ENCODE results near the gene WDR18. TPM values are rescaled to one million over a fixed set of nuclear protein-coding genes. Genes with fewer than 3 reads are reported as not detected.

Gene WDR18
- total and polyA plus RNA-seq, 2 of the 8 experiments (the other 6 are each of a cell fraction or from before 2014, with no cell fraction given): 87.7 to 177 TPM

DNA sequence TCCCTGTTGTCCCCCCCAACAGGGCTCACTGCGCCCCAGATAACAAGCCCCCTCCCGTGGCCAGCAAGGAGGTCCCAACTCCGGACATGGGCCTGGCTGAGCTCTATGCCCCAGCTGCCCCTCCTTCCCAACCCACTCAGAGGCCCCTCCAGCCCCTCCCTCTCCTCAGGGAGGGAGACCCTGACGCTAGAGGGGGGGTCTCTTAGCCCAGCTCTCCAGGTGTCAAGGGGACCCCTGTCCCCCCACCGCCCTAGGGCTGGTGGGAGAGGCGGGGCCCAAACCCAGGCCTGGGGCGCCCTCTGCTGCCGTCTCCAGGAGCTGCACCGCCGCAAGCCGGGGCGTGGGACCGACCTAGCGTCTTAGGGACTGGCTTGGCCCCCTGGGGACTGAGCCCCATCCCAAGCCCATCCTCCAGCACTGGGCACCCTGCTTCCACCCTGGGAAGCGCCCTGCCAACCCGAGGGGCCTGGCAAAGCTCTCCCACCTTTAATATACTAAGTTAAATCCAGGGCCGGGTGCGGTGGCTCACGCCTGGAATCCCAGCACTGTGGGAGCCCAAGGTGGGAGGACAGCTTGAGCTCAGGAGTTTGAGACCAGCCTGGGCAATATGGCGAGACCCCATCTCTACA, 17.5 kb downstream of the WDR18 start:
- H2AFZ ChIP-seq (ENCODE audit: low read length): no peak overlapping the region
- CTCF ChIA-PET (ENCODE audit: partially characterized antibody): interaction anchor here (0.7 to 1.0 kb wide), 6 partner anchors 35 to 402 kb away, joined by 3 to 4 read pairs (median 3); no protein-coding TSS in a partner anchor
- no peak overlapping the region for H2BK5ac ChIP-seq (ENCODE audit: low read depth, low read length)
- peaks cover 6 to 33% (median 19%) of the 10 kb centered on the region in 4 experiments for H3K27me3 ChIP-seq (replicated peaks in 1 of 4; ENCODE audit: control insufficient read depth in 3 of 4, extremely low read depth in 1 of 4, insufficient read depth in 3 of 4, low read length in 3 of 4)
- H3K36me3 ChIP-seq (ENCODE audit: control insufficient read depth in 2 of 4, insufficient read depth in 4 of 4, low read length in 3 of 4): no peaks in the 10 kb centered on the region
- no peaks in the 10 kb centered on the region for H3K9me3 ChIP-seq (ENCODE audit: insufficient read depth in 2 of 2, low read depth in 1 of 2, low read length in 1 of 2)
- H3K4ac ChIP-seq (replicated peaks; ENCODE audit: insufficient read length, low read depth, low read length): no peak overlapping the region
- H3K18ac ChIP-seq (ENCODE audit: extremely low read depth, low read length): no peak overlapping the region
- peaks cover 2% of the 10 kb centered on the region; the same call in 1 of the 2 replicates for H3K23me2 ChIP-seq (ENCODE audit: low read depth, low read length)
- peak in 1 of 2 experiments; percentile 96 for DNase-seq (ENCODE audit: low read depth in 1 of 2, low spot score in 2 of 2)
- H2AK5ac ChIP-seq (ENCODE audit: low read depth, low read length): no peak overlapping the region
- no peak overlapping the region for H4K91ac ChIP-seq (replicated peaks; ENCODE audit: insufficient read length, low read length)
- H3K9ac ChIP-seq (replicated peaks in 1 of 4; ENCODE audit: extremely low read depth in 1 of 4, low read depth in 3 of 4, low read length in 3 of 4): no peak overlapping the region
- no peak overlapping the region for H3K56ac ChIP-seq (replicated peaks; ENCODE audit: insufficient read length, low read depth, low read length)
- H3K79me1 ChIP-seq (ENCODE audit: low read depth, low read length): no peaks in the 10 kb centered on the region
- no peak overlapping the region for H2BK12ac ChIP-seq (ENCODE audit: low read depth, low read length)
- no peak overlapping the region for H2BK120ac ChIP-seq (replicated peaks; ENCODE audit: low read depth, low read length)
- peak overlapping the region in 1 of 4 experiments; percentile 67; a peak in 2 of 8 replicates for H3K4me3 ChIP-seq (ENCODE audit: extremely low read depth in 1 of 4, insufficient read depth in 2 of 4, low read depth in 3 of 4, low read length in 4 of 4)
- H3K14ac ChIP-seq (ENCODE audit: insufficient read length): no peak overlapping the region
- H3K79me2 ChIP-seq (ENCODE audit: control insufficient read depth in 1 of 2, insufficient read depth in 2 of 2, low read length in 2 of 2): no peaks in the 10 kb centered on the region
- H3K23ac ChIP-seq (ENCODE audit: insufficient read length): no peak overlapping the region
- H3K4me1 ChIP-seq (replicated peaks in 1 of 4; ENCODE audit: control insufficient read depth in 3 of 4, insufficient read depth in 4 of 4, low read length in 3 of 4): peaks cover 0 to 4% (median 1%) of the 10 kb centered on the region in 4 experiments; a peak in 3 of 7 replicates
- H4K20me1 ChIP-seq (replicated peaks in 1 of 2; ENCODE audit: control insufficient read depth in 1 of 2, insufficient read depth in 2 of 2, low read length in 2 of 2): peaks cover 0 to 3% of the 10 kb centered on the region in 2 experiments
- WGBS, 2 experiments (ENCODE audit: extremely low coverage in 1 of 2, insufficient coverage in 1 of 2, insufficient read length in 1 of 2, insufficient replicate concordance in 2 of 2, low coverage in 1 of 2, low lambda C conversion rate in 2 of 2, missing lambda C conversion rate in 1 of 2): 19% methylated on average over 15 of the region's 20 CpGs; no CpG with 5 or more reads in 1 of the 2 experiments
- FAIRE-seq: no peak
- peak overlapping the region; percentile 53 to 72; a peak in 1 of 4 replicates for H3K4me2 ChIP-seq (ENCODE audit: insufficient read depth in 1 of 2, low read depth in 2 of 2, low read length in 2 of 2)
- H2BK15ac ChIP-seq (ENCODE audit: low read length): no peak overlapping the region
- H3K27ac ChIP-seq (ENCODE audit: low read depth, low read length): no peak overlapping the region
- H4K8ac ChIP-seq (ENCODE audit: extremely low read depth, insufficient read depth, low read length): no peak overlapping the region
- no peak overlapping the region for H4K5ac ChIP-seq (ENCODE audit: insufficient read length, low read depth, low read length)
- H2BK20ac ChIP-seq (ENCODE audit: low read length): no peak overlapping the region
- POLR2A ChIA-PET (ENCODE audit: partially characterized antibody): interaction anchor here (1.1 kb wide), 1 partner anchor 88 kb away, joined by 3 read pairs; no protein-coding TSS in a partner anchor
- TF ChIP-seq RXRA (IDR thresholded peaks at IDR 0.05; ENCODE audit: insufficient read depth, low read depth, low read length): no peak
- TF ChIP-seq RAD21 (IDR thresholded peaks at IDR 0.05 in 1 of 2, conservative IDR thresholded peaks at IDR 0.05 in 1 of 2; ENCODE audit: low read depth in 2 of 2, low read length in 2 of 2): peak; percentile 77 to 84
- TF ChIP-seq, protein P1, sequence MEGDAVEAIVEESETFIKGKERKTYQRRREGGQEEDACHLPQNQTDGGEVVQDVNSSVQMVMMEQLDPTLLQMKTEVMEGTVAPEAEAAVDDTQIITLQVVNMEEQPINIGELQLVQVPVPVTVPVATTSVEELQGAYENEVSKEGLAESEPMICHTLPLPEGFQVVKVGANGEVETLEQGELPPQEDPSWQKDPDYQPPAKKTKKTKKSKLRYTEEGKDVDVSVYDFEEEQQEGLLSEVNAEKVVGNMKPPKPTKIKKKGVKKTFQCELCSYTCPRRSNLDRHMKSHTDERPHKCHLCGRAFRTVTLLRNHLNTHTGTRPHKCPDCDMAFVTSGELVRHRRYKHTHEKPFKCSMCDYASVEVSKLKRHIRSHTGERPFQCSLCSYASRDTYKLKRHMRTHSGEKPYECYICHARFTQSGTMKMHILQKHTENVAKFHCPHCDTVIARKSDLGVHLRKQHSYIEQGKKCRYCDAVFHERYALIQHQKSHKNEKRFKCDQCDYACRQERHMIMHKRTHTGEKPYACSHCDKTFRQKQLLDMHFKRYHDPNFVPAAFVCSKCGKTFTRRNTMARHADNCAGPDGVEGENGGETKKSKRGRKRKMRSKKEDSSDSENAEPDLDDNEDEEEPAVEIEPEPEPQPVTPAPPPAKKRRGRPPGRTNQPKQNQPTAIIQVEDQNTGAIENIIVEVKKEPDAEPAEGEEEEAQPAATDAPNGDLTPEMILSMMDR (IDR thresholded peaks at IDR 0.05; ENCODE audit: control extremely low read depth in 1 of 3, insufficient read depth in 1 of 3, low read depth in 1 of 3, low read length in 3 of 3): peak; percentile 82 to 84 (median 84)
- TF ChIP-seq SP4 (IDR thresholded peaks at IDR 0.05; ENCODE audit: low read length): no peak
- TF ChIP-seq, protein P2, sequence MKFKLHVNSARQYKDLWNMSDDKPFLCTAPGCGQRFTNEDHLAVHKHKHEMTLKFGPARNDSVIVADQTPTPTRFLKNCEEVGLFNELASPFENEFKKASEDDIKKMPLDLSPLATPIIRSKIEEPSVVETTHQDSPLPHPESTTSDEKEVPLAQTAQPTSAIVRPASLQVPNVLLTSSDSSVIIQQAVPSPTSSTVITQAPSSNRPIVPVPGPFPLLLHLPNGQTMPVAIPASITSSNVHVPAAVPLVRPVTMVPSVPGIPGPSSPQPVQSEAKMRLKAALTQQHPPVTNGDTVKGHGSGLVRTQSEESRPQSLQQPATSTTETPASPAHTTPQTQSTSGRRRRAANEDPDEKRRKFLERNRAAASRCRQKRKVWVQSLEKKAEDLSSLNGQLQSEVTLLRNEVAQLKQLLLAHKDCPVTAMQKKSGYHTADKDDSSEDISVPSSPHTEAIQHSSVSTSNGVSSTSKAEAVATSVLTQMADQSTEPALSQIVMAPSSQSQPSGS (IDR thresholded peaks at IDR 0.05; ENCODE audit: low read length): no peak
- 0 out of 2 replicates have a peak, but pooled peaks have one; percentile 9 for TF ChIP-seq YY1 (IDR thresholded peaks at IDR 0.05; ENCODE audit: low read depth, low read length)
- TF ChIP-seq, protein P3, sequence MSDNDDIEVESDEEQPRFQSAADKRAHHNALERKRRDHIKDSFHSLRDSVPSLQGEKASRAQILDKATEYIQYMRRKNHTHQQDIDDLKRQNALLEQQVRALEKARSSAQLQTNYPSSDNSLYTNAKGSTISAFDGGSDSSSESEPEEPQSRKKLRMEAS (IDR thresholded peaks at IDR 0.05): peak; percentile 29; the same call in 1 of the 2 replicates

All from H1 (cell line).